Measurements from ENCODE around the gene NOL6.

DNA sequence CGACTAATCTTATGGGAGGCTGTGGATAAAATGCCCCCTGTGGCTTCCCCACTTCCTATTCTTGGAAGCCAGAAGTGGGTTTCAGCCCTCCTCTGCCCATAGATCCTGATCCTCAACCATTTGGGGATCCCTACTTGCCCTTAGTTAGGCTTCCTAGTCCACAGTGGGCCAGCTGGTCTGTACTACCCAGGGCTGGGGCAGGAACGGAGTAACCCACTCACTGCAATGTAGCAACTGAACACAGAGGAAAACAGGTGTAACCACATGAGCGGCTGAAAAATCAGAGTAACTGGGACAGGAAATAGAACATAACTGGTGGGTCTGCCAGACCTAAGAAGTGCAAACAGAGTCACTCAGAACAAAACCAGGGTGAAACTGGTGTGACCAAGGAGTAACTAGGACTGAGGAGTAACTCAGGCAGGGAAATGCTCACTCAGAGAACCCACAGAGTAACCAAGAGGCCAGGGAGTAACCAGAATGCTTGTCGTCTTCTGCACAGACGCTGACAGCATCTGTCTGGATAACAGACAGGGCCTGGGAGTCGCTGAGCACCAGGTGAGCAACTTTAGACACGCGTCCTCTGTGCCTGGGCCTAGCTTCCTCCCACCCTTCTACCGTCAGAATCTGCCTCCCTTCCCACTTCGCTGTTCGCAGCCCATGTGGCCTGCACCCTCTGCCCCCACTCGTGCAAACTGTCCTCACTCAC is 27.3 kb downstream of the NOL6 start:
- TF ChIP-seq, protein P1, sequence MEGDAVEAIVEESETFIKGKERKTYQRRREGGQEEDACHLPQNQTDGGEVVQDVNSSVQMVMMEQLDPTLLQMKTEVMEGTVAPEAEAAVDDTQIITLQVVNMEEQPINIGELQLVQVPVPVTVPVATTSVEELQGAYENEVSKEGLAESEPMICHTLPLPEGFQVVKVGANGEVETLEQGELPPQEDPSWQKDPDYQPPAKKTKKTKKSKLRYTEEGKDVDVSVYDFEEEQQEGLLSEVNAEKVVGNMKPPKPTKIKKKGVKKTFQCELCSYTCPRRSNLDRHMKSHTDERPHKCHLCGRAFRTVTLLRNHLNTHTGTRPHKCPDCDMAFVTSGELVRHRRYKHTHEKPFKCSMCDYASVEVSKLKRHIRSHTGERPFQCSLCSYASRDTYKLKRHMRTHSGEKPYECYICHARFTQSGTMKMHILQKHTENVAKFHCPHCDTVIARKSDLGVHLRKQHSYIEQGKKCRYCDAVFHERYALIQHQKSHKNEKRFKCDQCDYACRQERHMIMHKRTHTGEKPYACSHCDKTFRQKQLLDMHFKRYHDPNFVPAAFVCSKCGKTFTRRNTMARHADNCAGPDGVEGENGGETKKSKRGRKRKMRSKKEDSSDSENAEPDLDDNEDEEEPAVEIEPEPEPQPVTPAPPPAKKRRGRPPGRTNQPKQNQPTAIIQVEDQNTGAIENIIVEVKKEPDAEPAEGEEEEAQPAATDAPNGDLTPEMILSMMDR (IDR thresholded peaks at IDR 0.05; ENCODE audit: insufficient read depth, low read depth, low read length): no peak
- TF ChIP-seq EZH2 (IDR thresholded peaks at IDR 0.05; ENCODE audit: insufficient read depth, low read length): no peak
